Heart left ventricle (tissue), 13 donors: ENCODE data around the gene YIPF4.

Experiments used
- CTCF ChIP-seq, 12 donors: fragments of 200-600 bp; sonication (generic) in 4 of 12; IDR thresholded peaks; one replicate each; pipeline versions ENCODE4 v1.5.0 to v1.8.0; 2018 to 2022; ENCODE audit warnings: antibody characterized with exemption in 12 of 12, mild to moderate bottlenecking in 5 of 12
- POLR2A ChIP-seq, 2 donors: fragments of 450-650 bp; IDR thresholded peaks; one replicate each; pipeline ENCODE4 v1.6.1; 2017; ENCODE audit warnings: antibody characterized with exemption in 2 of 2, mild to moderate bottlenecking in 2 of 2, moderate library complexity in 2 of 2
- donor health status: ischemic (EF 13 %, LVEDD 7.1; RV severe dilation, severe dysfunction).
- donor health status: DM: no; HTN: yes; CAD: no.
- donor health status: DM: no; HTN: no; CAD: no.
- donor health status: ischemic (EF 25% LVEDD 6.9; RV normal size, moderate dysfunction).
- donor health status: ischemic (EF 25% LVEDD 5.7; RV mildly dilated, moderate dysfunction).
- donor health status: ischemic (EF 35%, LVEDD 5.7; RV mildly dilated, moderate dysfunction).
- donor health status: nonischemic (EF 11% LVEDD 7.7; RV severe dilation, severe dysfunction).
- donor health status: DM: yes; HTN: yes; CAD: no.
- donor health status: PGD.
- donor health status: ischemic (EF 29% LVEDD 5.4; RV normal size, mild dysfunction).
- donor health status: nonischemic (EF 23%, LVEDD 6.1; RV moderate dilation, normal function).

- TF ChIP-seq CTCF (IDR thresholded peaks at IDR 0.05) (no peak), POLR2A (IDR thresholded peaks at IDR 0.05) (no peak)
These were observed 11.7 kb downstream of the YIPF4 start for GRCh38 chr2:32289165-32289999.
